ENCODE measurements around the gene C2orf92.
"Not testable (repeated sequence)": the region's sequence is repeated elsewhere in the genome, so short reads cannot be mapped to it uniquely, and the experiment has no call there.

C2orf92 gene

DNA sequence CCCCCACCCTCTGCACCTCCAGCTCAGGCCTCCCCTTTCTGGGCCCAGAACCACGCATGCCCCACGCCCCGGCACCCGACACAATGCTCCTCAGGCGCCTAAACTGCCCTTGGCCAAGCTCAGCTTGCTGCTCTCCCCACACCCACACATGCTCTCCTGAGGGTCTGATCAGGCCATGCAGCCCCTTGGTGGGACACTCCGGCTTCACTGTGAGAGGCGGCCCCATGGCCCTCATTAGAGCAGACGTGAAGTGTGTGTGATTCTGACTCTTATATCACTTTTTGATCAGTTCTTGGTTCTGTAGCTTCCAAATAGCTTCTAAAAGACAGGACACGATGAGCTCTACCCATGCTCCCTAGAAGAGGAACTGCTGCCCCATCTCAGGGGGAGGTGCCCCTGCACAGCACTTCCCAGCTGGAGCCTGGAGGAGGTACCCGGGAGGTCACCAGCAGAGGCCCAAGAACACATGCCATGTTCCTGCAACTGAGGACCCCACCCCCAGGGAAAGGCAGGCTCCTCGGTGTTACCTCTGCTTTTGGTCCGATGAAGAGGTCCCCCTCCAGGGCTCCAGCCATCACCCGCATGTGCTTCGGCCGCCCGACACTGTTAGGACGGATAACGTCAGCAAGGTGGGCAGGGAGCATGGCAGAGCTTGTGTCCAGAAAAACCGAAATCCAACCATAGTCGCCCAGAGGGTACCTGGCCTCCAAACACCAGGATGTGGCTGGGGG, 9.3 kb upstream of the C2orf92 start:
- no peak for DNase-seq

DNA sequence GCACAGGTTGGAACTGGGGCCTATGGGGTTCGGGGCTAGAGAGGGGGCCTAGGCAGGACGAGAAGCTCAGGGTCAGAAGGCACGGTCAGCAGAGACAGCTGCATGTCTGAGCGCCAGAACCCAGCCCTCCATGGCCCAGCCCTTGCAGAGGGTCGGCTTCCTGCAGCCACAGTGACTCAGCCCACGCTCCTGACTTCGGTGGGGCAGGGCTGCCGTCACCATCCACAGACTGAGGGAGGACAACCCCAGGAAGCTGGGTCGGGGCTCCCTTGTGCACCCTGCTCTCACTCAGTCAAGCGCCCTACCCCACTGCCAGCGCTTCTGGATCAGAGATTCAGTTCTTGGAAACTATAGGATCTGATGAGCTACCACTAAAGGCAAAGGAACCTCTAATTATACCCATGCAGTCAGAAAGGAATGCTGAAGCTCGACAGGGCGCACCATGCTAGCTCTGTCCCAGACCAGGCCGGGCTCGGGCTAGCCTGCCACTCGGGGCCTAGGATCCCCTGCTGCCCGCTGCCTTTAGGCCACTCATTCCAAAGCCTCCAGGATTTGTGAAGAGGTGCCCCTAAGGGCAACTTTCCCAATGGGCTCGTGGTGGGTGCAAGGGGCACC, 8.6 kb upstream of the C2orf92 start:
- no peak for DNase-seq

DNA sequence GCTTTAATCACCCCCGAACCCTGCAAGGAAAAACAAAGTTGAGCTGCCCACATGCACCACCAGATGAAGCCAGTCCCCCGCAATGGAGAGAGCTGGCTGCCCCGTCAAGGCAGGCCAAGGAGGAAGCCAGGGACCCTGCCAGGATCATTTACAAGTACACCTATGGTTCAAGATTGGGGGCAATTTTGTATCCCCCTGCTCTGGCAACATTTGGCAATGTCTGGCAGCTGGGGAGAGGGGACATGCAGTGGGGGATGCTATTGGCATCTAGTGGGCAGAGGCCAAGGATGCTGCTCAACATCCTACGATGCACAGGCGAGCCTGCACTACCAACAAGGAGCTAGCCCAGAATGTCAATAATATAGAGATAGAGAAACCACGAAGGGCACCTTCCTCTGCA, 7.6 kb upstream of the C2orf92 start:
- DNase-seq: no peak

DNA sequence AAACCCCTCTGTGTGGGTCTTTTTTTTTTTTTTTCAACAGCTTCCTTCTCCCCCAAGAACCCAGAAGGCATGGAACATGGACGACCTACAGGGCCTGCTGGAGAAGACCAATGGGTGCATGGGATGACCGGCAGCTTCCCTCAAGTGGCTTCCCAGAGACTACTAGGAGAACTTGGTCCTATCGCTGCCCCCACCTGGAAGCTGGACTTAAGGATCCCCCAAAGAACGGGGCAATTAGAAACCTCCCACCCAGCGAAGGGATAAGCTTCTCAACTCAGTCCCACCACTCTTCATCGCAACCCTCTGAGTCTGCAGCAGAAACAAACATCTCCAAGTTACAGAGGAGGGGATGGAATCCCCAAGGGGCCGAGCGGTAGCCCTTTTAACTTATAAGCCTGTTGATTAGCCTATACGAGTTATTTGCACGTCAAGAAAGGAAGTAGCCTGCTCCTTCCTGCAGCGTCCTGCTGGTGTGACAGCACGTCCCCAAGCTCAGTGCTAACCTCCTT, 7.1 kb upstream of the C2orf92 start:
- DNase-seq: no peak

DNA sequence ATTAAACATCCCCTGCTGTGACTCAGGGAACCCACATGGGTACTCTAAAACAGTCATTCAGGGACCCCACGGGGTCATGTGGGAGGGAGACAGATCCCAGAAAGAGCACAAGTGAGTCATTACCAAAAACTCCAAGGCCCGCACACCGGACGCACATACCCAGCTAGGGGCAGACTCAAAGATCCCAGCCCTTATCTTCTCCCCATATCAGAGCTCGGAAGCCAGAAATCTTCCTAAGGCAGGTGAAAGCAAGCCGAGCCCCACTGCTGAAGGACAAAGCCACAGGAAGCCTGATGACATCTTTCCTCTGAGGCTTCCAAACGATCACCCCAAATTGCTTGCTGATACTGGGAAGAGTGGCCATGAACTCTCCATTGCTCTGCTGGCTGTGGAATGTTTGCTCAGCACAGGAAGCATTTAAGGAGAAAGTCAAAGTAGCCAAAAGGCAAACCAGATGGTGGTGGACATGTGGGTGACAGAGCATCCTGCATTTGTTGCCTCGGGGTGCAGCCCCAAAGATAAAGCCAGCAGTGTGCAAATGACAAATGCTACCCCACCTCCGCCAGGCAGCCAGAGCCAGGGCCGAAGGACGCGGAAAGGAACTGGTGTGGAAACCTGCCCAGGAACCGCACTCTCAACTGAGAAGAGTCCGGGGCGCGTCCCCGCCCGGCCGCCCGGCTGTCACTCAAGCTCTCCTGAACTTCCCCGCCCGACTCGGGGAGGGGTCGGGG, 6.5 kb upstream of the C2orf92 start:
- peak; percentile 43 for DNase-seq

DNA sequence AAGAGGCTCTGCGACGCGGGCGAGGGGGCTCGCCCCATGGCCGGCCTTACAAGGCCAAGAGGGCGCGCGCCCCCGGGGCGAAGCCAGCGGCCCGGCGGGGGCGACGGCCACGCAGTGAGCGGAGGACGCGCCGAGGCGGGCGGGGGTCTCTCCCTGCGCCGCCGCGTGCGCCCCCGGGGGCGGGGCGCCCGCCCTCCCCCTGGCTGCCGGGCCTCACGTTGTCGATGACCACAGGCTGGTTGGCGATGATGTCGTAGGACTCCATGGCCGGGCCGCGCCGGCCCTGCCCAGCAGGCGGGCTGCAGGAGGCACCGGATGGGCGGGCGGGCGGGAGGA, 5.9 kb upstream of the C2orf92 start:
- no peak for DNase-seq

DNA sequence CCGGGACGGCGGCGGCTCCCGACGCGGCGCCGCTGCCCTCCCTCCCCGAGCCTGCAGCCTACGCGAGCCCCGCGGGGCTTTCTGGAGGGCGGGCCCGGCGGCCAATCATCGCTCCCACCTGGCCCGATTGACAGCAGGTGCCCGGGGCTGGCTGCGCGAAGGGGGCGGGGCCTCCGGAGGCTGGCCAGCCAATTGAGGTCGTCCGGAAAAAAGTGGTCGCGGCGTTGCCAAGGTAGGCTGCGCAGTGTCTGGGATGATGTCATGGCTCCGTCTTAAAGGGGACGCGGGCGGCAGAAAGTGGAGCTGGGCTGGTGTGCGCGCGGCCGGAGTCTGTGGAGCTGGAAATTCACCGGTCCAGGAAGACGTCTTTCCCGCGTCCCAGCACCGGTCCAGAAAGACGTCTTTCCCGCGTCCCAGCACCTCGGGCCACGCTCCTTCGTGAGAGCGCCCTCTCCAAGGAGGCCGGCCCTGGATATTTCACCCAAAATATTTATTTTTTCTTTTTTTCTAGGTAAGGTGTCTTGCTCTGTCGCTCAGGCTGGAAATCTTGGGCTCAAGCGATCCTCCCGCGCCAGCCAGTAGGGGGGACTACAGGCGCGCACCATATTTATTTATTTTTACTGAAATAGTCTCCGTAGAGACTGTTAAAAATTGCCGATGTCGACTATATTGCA, 5.4 kb upstream of the C2orf92 start, which contains the start of gene ACTR1B:
Gene ACTR1B, minus strand, starts transcription at position 83 of the 674 bp plus-strand sequence. CDS start 154 bp downstream, outside the sequence.
- DNase-seq: peak; percentile 97

DNA sequence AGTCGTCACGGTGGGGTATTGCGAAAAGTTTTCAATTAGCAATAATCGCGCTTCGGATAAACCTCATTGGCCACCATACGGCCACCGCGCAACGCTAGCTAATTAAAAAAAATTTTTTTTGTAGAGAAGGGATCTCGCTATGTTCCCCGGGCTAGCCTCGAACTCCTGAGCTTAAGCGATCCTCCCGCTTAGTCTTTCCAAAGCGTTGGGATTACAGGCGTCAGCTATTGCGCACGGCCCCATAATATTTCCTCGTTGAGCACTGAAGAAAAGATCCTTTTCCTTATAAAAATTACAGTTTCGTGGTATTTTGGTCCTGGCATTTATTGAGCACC, 4.9 kb upstream of the C2orf92 start:
- no peak for DNase-seq

DNA sequence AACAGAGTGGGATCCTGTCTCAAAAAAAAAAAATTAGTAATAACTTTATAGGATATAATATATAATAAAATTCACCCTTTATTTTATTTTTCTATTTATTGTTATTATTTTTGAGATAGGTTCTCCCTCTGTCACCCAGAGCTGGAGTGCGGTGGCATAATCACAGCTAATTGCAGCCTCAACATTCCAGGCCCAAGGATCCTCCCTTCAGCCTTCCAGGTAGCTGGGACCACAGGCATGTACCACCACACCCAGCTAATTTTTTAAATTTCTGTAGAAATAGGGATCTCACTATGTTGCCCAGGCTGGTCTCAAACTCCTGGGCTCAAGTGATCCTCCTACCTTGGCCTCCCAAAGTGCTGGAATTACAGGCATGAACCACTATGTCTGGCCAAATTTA, 958 bp downstream of the C2orf92 start:
- no peak for DNase-seq

DNA sequence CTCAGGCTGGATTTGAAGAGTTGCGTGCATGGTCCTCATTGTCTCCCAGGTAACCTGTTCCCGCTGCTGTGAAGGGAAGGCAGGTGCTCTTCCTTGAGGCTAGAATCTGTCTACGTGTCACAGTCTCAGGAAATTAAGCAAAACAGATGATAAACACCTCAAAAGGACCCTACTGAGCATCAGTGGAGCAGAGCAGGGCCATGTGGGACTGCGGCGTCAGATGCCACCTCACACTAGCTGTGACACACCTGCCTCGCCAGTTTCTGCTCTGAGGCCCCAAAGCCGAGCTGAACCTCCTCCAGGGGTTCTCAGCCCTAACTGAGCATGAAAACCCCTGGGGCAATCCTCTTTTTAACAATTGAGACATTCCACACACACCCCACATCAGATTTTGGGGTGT, 2.0 kb downstream of the C2orf92 start:
- DNase-seq: no peak

DNA sequence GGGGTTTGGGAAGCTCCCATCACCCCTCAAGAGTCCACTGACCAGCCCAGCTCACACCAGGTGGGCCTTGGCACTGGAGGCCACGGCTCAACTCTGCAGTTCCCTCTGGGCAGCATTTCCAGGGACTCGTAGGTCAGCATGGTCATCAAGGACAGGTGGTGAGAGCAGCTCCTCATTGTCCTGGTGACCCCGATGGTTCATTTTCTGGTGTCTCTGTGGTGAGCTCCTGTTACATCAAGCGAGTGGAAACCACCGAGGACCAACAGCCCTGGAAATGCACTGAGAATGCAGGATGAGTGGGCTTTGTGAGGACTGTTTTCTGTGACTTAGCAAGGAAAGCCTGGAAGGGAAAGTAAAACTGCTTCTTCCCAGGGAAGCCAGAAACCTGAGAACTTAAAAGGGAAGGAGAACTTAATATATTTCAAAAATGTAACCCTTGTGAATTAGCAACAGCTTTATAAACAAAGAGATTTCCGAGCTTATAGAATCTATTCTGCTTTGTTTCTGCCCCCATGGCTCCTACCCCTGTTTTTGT, 3.2 kb downstream of the C2orf92 start:
- not testable (repeated sequence) for DNase-seq

DNA sequence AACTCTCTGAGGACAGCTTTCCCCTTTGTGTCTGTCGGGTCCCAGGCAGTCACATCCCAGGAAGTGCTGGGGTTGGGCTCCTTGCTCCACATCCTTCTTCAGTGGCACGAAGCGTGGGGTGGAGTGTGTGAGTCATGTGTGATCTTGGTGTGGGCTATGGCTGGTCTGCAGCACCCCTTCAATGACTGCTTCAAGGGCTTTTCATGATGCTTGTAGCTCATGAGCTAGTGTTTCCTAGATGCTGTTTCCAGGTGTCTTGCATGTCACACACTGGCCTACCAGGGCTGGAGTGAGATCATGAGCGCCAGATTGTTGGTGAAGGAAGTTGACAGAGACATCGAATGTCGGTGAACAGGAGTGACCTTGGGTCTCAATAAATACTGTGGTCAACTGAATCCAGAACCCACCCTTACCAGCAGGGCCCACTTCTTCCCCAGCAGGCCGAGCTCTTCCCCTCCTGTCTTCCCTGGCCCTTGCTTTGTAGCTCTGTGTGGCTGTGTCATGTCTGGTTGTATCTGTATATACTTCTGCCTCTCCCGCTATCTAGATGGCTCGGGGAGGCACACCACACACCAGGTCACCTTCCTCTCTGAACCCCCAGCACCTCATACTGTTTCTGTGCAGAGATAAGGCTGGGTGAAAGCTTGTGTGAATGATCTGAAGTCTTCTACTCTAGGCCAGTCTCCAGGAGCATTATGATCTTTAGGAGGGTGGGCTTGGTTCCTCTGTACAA, 3.8 kb downstream of the C2orf92 start:
- DNase-seq: no peak

DNA sequence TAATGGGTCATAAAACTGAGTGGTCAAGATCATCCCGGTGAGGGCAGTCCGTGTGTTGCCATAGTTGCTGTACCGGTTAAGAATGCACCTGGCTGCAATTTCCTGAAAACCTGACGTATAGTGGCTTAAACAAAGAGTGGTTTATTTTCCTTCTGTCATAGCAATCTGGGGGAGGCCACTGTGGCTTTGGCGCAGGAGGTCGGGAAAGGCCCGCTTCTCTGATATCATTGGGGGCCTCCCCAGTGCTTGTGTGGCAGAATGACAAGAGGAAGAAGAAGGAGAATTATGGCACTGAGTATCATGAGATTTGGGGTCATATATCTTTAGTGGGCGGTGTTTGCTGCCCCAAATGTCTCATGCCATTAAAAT, 4.4 kb downstream of the C2orf92 start:
- DNase-seq: no peak

DNA sequence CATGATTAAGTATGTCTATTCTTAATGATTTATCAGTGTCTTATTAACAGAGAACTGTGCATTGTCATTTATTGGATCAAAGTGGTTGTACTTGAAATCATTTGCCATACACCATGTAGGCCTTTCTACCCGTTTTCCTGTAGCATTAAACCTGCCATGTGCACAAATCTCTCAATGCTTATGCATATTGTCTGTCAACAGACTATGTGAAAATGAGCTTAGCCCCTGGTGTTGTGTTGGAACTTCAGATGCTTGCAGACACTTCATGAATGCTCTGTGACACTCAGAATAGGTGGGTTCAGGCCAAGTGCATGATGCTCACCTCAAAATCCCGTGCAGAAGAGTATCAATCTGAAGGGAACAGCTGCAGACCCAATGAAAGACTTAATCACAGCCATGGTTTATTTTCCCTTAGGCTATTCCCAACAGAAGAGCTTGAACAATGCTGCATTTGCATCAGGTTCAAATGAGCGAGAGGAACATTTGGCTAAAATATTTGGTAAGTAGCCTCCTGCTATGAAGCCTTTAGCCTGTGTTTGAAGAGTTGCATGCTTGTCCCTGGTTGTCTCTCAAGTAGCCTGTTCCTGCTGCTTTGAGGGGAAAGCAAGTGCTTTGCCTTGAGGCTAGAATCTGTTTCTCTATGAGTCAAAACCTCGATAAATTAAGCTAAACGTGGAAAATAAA, 6.1 kb downstream of the C2orf92 start:
- DNase-seq: no peak

DNA sequence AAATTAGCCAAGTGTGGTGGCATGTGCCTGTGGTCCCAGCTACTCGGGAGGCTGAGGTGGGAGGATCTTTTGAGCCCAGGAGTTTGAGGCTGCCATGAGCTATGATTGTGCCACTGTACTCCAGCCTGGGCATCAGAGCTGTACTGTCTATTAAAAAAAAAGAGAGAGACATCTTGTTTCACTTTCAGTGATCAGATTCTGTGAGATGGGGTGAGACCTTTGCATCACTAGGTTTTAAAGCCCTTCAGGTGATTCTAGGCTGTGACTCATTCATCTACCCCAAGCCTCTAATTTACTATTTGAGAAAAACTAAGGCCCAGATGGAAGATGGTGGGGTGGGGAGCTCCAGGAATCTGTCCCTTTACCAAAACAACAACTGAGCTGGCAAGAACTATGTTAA, 7.1 kb downstream of the C2orf92 start:
- DNase-seq: no peak

DNA sequence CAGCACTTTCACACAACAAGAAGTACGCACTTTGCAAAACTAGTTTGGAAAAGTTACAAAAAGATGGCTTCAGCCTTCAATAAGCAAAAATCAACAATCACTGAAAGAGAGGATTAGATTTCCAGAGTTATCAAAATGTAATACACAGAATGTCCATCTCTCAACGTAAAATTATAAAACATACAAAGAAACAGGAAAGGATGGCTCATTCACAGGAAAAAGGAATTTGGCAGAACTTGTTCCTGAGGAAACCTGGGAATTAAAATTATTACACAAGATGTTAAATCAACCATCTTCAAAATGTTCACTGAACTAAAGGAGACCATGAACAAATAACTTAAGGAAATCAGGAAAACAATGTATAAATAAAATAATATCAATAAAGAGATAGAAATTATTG, 8.0 kb downstream of the C2orf92 start:
- no peak for DNase-seq

DNA sequence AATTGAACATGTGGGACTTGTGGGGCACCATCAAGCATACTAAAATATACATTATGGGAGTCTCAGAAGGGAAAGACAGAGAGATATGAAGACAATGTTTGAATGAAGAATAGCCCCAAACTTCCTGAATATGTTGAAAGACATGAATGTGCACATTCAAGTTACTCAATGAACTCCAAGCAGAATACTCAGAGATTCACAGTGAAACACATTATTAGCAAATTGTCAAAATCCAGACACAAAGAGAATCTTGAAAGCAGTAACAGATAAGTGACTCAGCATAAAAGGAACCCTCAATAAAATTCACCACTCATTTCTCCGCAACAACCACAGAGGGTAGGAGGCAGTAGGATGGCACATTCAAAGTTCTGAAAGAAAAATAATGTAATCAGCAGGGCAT, 8.8 kb downstream of the C2orf92 start:
- no peak for DNase-seq

DNA sequence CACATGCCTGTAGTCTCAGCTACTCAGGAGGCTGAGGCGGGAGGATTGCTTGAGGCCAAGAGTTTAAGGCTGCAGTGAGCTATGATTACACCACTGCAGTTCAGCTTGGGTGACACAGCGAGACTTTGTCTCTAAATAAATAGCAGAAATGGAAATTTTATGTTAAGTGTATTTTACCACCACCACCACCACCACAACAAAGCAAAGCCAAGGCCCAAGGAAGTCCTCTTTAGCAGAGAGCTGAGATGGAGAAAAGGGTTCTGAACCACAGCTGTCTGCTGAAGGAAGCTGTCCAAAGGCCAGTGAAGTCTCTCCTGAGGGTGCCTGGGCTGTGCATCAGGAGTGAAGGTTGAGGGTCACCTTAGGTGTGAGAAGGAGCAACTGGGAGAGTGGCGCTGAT, 17.7 kb downstream of the C2orf92 start:
- DNase-seq: not testable (repeated sequence)

DNA sequence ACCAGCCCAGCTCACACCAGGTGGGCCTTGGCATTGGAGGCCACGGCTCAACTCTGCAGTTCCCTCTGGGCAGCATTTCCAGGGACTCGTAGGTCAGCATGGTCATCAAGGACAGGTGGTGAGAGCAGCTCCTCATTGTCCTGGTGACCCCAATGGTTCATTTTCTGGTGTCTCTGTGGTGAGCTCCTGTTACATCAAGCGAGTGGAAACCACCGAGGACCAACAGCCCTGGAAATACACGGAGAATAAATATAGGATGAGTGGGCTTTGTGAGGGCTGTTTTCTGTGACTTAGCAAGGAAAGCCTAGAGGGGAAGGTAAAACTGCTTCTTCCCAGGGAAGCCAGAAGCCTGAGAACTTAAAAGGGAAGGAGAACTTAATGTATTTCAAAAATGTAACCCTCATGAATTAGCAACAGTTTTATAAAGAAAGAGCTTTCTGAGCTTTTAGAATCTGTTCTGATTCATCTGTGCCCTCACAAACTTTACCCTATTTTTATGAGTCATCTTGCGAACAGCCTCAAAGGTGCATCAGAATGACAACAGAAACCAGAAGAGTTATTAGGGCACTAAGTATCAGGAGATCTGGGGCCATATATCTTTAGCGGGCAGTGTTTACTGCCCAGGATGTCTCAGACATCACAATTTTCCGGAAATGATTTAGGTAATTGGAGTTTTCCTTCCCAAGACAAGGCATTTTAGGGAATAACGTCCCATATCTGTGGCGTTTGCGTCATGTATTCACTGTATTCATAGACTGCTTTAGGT, 18.7 kb downstream of the C2orf92 start:
- DNase-seq: no peak

DNA sequence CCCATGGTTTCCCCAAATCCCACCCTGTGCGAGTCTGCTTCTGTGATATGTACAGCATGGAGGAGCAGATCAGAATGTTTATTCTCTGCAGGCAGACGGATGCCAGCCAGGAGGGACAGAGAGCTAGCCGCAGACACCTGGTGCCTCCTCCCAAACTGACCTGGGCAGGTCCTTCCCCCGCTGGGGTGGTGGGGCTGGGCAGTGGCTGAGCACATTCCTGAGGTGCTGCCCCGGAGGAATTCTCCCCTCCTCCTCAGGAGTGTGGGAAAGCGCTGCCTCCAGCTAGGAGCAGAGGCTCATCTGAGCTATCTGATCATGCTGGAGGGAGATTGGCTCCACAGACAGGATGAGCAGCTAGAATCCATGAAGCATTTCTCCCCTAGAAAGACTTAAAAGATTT, 21.7 kb downstream of the C2orf92 start:
- no peak for DNase-seq

DNA sequence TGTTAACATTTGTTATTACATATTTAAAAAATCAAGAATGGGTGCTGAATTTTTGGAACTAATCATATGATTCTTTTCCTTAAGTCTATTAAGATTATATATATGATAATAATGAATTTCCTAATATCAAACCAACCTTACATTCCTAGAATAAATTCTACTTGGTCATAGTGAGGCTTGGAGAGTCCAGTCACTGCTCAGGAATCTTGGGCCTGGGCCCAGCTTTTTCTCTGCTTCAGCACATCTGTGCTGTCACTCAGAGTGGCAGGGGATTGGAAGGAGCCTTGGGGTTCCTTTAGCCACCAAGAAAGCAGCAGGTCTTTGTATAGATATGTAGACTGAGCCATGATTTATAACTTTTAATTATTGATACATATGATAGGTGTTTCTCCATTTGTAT, 24.0 kb downstream of the C2orf92 start:
- DNase-seq: no peak

Data from activated gamma-delta T cell treated with Interleukin-2 at 50 U/mL for 16 hours (primary cell).